Middle frontal gyrus (tissue), 1 donor: Measurements from ENCODE around the gene STX2.
"Not testable (repeated sequence)": the region's sequence is repeated elsewhere in the genome, so short reads cannot be mapped to it uniquely, and the experiment has no call there.

Experiments
- DNase-seq: peaks from one replicate; pipeline ENCODE4 v3.0.0-alpha.2; 2015; ENCODE audit warnings: low spot score; ENCODE audit errors: extremely low spot score

STX2 gene

DNA sequence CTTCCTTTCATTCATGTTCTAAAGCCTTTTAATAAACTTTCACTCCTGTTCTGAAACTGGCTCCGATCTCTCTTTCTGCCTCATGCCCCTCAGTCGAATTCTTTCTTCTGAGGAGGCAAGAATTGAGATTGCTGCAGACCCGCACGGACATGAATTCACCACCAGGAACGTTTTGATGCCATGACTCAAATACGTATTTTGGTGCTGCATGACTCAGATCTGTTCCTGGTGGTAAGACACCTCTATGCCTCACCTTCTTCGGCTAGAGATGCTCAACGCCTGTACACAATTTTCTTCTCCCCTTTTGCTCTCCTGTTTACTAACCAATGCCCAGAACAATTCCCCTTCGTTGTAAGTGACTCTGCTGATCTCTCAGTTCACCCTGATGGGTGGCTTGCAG lies 70.9 kb downstream of the STX2 start:
- no peak for DNase-seq

DNA sequence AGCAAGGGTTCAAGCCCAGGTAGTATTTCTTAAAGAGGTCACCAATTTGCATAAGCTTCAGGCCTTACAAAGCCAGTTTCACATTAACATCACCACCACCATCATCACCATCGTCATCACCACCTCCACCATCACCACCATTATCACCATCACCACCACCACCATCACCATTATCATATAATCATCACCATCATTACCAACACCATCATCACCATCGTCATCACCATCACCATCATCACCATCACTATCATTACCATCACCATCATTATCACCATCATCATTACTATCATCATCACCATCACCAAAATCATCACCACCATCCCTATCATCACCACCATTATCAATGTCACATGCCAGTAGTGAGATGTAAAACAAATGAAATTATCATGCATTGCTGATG lies 72.6 kb downstream of the STX2 start:
- DNase-seq, result no peak

DNA sequence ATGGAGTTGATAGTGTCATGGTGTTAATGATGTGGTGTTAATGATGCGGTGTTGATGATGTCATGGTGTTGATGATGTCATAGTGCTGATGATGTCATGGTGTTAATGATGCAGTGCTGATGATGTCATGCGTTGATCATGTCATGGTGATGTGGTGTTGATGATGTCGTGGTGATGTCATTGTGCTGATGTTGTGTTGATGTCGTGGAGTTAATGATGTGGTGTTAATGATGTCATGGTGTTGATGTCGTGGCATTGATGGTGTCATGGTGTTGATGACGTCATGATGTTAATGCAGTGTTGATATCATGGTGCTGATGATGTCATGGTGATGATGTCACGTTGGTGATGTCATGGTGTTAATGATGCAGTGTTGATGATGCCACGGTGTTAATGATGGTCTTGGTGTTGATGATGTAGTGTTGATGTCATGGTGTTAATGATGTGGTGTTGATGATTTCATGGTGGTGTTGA lies 73.8 kb downstream of the STX2 start:
- DNase-seq, result no peak

DNA sequence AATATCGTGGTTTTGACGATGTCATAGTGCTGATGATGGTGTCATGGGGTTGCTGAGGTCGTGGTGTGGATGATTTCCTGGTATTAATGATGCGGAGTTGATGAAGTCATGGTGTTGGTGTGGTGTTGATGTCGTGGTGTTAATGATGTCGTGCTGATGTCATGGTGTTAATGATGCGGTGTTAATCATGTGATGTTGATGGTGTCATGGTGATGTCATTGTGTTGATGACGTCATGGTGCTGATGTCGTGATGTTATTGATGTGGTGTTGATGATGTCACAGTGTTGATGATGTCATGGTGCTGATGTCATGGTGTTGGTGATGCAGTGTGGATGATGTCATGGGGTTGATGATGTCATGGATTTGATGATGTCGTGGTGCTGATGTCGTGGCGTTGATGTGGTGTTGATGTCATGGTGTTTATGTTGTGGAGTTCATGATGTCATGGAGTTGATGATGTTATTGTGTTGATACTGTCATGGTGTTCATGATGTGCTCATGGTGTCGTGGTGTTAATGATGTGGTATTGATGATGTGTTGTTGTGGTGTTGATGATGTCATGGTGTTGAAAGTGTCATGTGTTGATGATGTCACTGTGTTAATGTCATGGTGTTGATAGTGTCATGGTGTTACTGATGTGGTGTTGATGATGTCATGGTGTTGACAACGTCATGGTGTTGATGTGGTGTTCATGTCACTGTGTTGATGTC lies 74.4 kb downstream of the STX2 start:
- DNase-seq, result no peak

- DNase-seq, result no peak
Measured at GRCh38 chr12:130764073-130764472, 75.0 kb downstream of the STX2 start.

- no peak for DNase-seq
Measured at GRCh38 chr12:130762319-130762675, 76.8 kb downstream of the STX2 start.

DNA sequence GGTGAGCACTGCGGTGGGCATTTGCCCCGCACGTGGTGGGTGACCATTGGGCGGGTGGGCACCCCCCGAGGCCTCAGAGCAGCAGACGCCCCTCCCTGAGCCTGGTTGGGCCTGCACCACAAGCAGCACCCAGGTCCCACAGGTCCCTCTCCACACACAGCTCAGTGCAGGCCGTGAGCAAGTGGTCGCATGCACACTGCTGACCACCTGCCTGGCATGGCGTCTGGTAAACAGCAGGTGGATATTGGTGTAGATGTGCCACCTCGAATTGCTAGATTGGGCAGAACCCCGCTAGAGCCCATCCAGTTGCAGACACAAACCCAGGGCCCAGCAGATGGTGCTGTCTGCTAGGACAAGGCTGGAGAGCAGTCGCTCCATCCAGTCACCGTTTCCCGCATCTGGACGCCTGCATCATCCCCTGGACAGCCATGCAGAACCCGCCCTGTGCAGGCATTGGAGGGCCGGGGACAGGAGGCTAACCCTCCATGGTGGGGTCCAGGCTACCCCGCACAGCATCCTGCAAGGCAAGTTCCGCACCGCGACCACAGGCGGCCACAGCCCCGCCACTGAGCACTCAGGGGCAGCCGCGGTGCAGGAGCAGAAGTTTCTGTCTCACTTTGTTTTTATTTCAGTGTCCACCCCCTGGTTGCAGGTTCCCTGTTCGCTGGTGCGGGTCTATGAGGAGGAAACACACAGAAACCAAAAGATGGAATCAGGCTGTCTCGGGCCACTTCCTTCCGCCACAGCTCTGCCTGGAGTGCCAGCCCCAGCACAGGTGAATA lies 77.3 kb downstream of the STX2 start:
- peak; percentile 57 for DNase-seq

DNA sequence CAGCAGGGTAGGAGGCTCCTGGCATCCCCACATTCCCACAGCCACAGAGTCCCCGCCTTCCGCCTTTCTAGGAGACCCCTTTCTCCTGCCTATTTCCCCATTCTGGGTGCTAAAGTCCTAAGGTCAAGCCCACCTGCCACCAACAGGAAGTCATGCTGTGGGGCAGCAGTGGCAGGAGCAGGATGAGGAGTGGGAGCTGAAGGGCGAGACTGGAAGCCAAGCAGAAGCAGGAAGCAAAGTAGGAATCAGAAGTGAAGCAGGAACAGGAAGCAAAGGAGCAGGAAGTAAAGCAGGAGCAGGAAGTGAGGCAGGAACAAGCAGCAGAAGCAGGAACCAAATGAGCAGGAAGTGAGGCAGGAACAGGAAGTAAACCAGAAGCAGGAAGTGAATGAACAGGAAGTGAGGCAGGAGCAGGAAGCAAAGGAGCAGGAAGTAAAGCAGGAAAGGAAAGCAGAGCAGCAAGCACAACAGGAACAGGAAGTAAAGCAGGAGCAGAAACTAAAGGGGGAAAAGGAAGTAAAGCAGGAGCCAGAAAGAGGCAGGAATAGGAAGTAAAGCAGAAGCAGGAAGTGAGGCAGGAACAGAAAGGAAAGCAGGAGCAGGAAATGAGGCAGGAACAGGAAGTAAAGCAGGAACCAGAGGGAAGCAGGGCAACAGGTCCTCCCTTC lies 84.7 kb downstream of the STX2 start:
- no peak for DNase-seq

DNA sequence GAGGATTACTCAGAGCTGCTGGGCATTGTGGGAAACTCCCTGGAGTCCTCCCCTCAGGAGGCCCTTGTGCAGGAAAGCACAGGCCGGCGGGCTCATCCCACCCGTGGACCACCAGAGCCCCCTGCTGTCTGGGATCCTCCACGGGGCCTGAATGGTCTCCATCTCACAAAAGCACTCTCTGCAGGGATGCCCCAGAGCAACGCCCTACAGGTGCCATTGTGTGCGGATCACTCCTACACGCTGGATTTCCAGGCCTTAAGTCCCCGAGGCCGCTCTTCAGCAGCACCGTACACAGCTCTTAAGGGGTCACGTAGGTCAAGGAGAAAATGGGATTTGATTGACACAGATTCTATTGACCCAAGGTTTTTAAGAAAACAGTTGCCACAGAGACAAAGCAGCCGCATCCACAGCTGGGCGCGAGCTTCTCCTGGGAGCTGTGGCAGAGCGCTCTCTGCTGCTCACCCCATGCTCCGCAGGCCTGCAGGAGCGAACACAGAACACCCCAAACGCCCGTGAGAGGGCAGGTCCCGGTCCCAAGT lies 86.3 kb downstream of the STX2 start:
- DNase-seq, result no peak

DNA sequence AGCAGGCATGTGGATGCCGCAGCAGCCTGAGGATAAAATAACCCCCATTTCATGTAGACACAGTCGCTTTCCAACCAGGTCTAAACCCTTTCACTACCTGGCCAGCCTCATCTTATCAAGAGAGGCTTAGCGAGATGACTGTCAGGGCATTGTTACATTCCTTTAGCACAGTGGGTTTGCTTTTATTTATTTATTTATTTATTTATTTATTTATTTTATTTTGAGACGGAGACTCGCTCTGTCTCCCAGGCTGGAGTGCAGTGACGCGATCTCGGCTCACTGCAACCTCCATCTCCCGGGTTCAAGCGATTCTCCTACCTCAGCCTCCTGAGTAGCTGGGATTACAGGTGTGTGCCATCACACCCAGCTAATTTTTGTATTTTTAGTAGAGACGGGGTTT lies 87.0 kb downstream of the STX2 start:
- not testable (repeated sequence) for DNase-seq

DNA sequence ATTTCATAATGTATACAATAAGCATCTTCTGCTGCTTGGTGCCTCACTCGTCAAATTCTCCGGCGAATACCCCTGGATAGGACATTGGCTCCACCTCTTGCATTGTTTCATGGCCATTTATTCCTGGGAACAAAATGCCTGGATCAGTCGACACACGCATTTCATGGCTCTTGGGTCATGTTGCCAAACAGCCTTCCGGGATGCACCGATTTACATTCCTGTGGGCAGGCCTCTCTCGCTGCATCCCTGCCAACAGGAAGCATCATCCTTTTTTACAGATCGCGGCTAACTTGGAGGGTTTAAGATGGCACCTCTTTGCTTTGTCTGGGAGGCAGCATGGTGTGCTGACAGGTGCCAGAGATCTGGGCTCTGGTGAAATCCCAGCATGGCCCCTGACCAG lies 90.3 kb downstream of the STX2 start:
- no peak for DNase-seq

DNA sequence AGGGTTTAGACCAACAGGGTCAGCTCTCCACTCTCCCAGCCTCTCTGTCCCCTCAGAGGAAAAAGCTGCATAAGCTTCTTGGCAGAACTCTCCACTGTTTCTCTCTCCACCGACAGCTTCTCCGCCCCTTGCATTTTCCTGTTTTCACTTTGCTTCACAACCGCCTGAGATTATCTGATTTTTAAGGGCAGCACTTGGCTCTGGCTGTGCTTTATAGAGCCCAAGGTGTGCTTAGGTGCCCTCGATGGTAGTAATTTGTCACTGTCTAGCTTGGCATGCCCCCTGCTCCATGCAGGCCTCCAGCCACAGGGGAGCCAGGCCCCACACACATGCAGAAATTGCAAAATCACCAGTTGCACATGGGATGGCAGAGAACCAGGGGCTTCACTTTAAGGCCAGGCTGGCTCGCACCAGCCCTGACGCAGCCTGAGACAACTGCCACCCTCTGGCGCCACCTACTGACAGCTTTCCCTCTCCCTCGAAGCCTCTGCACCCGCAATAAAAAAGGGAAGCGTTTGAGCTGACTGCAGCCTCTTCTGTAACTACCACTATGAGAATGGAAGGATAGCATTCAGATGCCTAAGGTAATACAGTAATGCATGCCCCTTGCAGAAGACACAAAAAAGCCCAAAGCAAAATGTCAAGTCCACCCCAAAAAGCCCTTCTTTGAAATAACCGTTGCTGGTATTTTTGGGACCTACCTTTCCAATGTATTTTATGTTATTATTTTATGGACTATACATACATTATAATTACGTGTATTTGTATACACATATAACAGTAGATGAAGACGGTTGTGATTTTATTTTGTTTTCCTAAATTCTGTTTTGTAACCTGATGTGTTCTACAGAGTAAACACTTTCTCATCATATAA lies 90.9 kb downstream of the STX2 start:
- peak; percentile 74 for DNase-seq

DNA sequence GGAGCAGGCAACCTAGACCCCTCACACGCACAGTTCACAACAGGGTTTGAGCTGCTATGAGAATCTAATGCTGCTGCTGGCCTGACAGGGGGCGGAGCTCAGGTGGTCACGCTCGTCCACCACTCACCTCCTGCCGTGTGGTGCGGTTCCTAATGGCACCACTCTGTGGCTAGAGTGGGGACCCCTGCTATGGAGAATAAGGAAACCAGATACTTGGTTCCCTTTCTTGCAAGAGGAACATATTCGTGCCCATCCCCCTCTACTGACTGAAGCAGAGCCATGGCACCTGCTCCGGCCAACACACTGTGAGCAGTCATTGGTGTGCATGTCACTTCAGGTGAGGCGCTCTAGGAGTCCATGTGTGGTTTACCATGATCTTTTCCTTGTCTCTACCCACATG lies 92.5 kb downstream of the STX2 start:
- no peak for DNase-seq

- DNase-seq, result no peak
Measured at GRCh38 chr12:130745921-130746320, 93.1 kb downstream of the STX2 start.

DNA sequence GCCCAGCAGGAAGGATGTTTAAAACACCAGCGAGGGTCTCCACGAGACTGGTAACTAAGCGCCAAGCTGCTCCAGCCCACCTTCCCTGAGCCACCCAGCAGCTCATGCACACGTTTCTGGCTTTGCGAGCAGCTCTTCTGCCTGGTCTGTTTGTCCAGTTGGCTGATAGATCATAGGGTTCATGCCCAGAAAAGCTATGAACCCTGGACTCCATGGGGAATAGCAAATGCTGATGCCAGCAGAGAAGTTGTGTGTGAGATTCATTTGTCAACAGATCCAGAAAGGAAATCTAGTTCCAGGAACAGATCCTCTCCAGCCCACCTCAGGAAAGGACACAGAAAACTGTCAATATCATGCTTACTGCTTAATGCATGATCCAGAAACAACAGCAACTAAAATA lies 94.8 kb downstream of the STX2 start:
- no peak for DNase-seq

DNA sequence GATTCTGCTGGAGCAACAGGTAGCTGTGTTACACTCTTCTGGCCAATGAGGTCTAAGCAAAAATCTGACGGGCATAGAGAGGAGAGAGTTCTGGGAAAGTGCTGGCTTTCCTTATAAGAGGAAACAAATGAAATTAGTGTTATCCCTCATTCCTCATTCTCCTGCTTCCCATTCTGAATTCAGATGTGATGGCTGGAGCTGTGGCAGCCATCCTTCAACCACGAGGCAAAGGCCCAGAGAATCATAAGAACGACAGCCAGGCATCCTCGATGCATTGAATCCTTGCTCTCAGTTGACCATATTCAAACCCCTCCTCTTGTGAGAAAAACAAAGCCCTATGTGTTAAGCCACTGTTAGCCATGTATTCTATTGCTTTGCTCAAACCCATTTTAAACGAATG lies 95.4 kb downstream of the STX2 start:
- no peak for DNase-seq

GRCh38 chr12:130743176-130743575 lies 95.9 kb downstream of the STX2 start:
- DNase-seq, result no peak

- no peak for DNase-seq
Measured at GRCh38 chr12:130742716-130743115, 96.3 kb downstream of the STX2 start.

GRCh38 chr12:130742112-130742511 lies 96.9 kb downstream of the STX2 start:
- no peak for DNase-seq
